HS-5 (cell line): Measurements from ENCODE around the gene EDA.

ENCODE experiments used
- DNase-seq: peaks from one replicate; pipeline ENCODE4 v3.0.0-alpha.2; 2012; ENCODE audit warnings: low read depth

EDA gene

GRCh38 chrX:70066646-70067045 is 450.7 kb downstream of the EDA start:
- no peak for DNase-seq

GRCh38 chrX:70079297-70079696 is 463.4 kb downstream of the EDA start:
- no peak for DNase-seq

GRCh38 chrX:70079870-70080269 is 464.0 kb downstream of the EDA start:
- DNase-seq = no peak

GRCh38 chrX:70082723-70083122 is 466.8 kb downstream of the EDA start:
- DNase-seq = no peak

- no peak for DNase-seq
Observed at GRCh38 chrX:70084592-70085240, 468.8 kb downstream of the EDA start.

GRCh38 chrX:70087857-70088630 is 472.1 kb downstream of the EDA start:
- no peak for DNase-seq

- no peak for DNase-seq
Observed at GRCh38 chrX:70088751-70089150, 472.8 kb downstream of the EDA start.
